ENCODE measurements around the gene ELK4. TPM values are rescaled to one million over a fixed set of nuclear protein-coding genes. Genes with fewer than 3 reads are reported as not detected.

ELK4 gene
- total and polyA plus RNA-seq, 9 donors: 5.8 to 69.5 (median 48.7) TPM

DNA sequence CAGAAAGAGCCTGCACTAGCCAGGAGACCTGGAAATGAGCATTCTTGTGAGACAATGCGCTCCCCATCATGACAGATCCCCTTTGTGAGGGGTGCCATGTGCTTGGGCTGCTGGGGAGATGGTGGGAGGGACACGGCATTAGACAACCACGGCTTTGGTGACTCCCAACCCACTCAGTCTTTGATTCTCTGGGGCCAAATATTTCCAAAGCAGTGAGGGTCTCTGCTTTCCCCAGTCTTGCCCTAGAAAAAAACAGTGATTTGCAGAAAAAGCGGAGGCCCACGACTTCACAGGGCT lies 38.3 kb upstream of the ELK4 start:
- no peaks in the 10 kb centered on the region for H3K36me3 ChIP-seq
- intact Hi-C loops (cut with DNase I): no loop called here
- H3K4me1 ChIP-seq (ENCODE audit: insufficient read depth): peaks cover 2% of the 10 kb centered on the region
- H3K27ac ChIP-seq: no peak overlapping the region
- no peaks in the 10 kb centered on the region for H3K9me3 ChIP-seq
- no peak overlapping the region for H3K4me3 ChIP-seq
- no peak for DNase-seq
- TF ChIP-seq, protein P1, sequence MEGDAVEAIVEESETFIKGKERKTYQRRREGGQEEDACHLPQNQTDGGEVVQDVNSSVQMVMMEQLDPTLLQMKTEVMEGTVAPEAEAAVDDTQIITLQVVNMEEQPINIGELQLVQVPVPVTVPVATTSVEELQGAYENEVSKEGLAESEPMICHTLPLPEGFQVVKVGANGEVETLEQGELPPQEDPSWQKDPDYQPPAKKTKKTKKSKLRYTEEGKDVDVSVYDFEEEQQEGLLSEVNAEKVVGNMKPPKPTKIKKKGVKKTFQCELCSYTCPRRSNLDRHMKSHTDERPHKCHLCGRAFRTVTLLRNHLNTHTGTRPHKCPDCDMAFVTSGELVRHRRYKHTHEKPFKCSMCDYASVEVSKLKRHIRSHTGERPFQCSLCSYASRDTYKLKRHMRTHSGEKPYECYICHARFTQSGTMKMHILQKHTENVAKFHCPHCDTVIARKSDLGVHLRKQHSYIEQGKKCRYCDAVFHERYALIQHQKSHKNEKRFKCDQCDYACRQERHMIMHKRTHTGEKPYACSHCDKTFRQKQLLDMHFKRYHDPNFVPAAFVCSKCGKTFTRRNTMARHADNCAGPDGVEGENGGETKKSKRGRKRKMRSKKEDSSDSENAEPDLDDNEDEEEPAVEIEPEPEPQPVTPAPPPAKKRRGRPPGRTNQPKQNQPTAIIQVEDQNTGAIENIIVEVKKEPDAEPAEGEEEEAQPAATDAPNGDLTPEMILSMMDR (IDR thresholded peaks at IDR 0.05): no peak
- TF ChIP-seq EP300 (IDR thresholded peaks at IDR 0.05): no peak
- no peak for TF ChIP-seq POLR2A (IDR thresholded peaks at IDR 0.05)
- 86 to 88% (median 86%) methylated on average over 5 of the region's 5 CpGs for WGBS, 3 donors
- H3K27me3 ChIP-seq: no peaks in the 10 kb centered on the region

GRCh38 chr1:205669341-205670149 lies 37.7 kb upstream of the ELK4 start:
- intact Hi-C loops (cut with DNase I): loop anchor here in 2 of 4 donors (10.0 kb wide), 2 partner anchors 45 to 305 kb away; no protein-coding TSS in a partner anchor
- TF ChIP-seq EP300 (IDR thresholded peaks at IDR 0.05): no peak
- TF ChIP-seq, protein P1 (IDR thresholded peaks at IDR 0.05): no peak
- no peak for TF ChIP-seq POLR2A (IDR thresholded peaks at IDR 0.05)
- Histone ChIP-seq H3K4me3 (no peak overlapping the region), H3K36me3 (no peaks in the 10 kb centered on the region), H3K4me1 (ENCODE audit: insufficient read depth) (peaks cover 2% of the 10 kb centered on the region), H3K27ac (no peak overlapping the region), H3K27me3 (no peaks in the 10 kb centered on the region), H3K9me3 (no peaks in the 10 kb centered on the region)
- no peak for DNase-seq
- 69 to 72% (median 71%) methylated on average over 20 of the region's 20 CpGs for WGBS, 3 donors

GRCh38 chr1:205668951-205669340 lies 37.1 kb upstream of the ELK4 start:
- TF ChIP-seq, protein P1 (IDR thresholded peaks at IDR 0.05): no peak
- TF ChIP-seq POLR2A (IDR thresholded peaks at IDR 0.05): no peak
- TF ChIP-seq EP300 (IDR thresholded peaks at IDR 0.05): no peak
- Histone ChIP-seq H3K4me1 (ENCODE audit: insufficient read depth) (peaks cover 2% of the 10 kb centered on the region), H3K36me3 (no peaks in the 10 kb centered on the region), H3K27ac (no peak overlapping the region), H3K9me3 (no peaks in the 10 kb centered on the region), H3K27me3 (no peaks in the 10 kb centered on the region), H3K4me3 (no peak overlapping the region)
- WGBS, 3 donors: 65 to 71% (median 67%) methylated on average over 5 of the region's 5 CpGs
- intact Hi-C loops (cut with DNase I): loop anchor here in 2 of 4 donors (10.0 kb wide), 2 partner anchors 46 to 306 kb away; no protein-coding TSS in a partner anchor
- DNase-seq: no peak

DNA sequence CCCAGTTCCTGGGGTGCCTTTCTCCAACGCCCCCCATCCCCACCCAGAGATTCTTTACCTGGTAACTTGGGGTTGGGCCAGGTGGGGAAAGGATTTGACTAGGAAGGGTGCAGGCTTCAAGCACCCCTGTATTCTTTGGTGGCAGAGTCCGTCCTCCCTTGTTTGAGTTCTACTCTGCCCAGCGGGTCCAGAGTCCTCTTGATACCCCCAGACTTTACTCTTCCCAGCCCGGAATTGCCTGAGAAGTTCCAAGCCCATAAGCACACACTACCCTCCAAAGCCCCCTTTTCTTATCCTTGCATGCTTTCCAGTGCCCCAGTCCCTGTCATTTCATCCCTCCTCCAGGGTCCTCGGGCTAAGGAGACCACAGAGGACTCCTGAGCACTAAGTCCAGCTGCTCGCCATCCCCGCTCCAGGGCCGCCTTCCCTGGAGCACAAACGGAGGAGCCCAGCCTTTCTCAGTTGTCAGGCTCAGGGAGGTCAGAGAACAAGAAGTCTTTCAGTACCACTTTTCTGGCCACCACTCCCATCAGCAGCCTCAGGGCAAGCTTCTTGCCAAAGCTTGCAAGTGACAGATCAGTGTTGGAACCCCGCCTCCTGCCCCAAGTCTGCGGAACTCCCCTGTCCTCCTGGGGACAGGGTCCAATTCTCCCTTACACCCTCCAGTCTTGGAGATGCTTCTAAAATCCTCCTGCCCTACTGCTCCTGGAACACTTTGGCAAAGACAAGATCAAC lies 36.3 kb upstream of the ELK4 start:
- H3K4me1 ChIP-seq (ENCODE audit: insufficient read depth): peaks cover 2% of the 10 kb centered on the region
- no peaks in the 10 kb centered on the region for H3K9me3 ChIP-seq
- no peak overlapping the region for H3K4me3 ChIP-seq
- no peak overlapping the region for H3K27ac ChIP-seq
- TF ChIP-seq, protein P1 (IDR thresholded peaks at IDR 0.05): no peak
- TF ChIP-seq POLR2A (IDR thresholded peaks at IDR 0.05) (no peak), EP300 (IDR thresholded peaks at IDR 0.05) (no peak)
- no peak for DNase-seq
- H3K36me3 ChIP-seq: no peaks in the 10 kb centered on the region
- WGBS, 3 donors: 88 to 90% (median 90%) methylated on average over 11 of the region's 11 CpGs
- intact Hi-C loops (cut with DNase I): loop anchor here in 2 of 4 donors (10.0 kb wide), 2 partner anchors 47 to 307 kb away; no protein-coding TSS in a partner anchor
- no peaks in the 10 kb centered on the region for H3K27me3 ChIP-seq

All from ovary (tissue), 9 donors.